ENCODE data around the gene GUCD1.

The GUCD1 gene

GRCh38 chr22:24589518-24590030, 34.6 kb upstream of the GUCD1 start:
- no peak for DNase-seq

GRCh38 chr22:24588757-24589481, 34.0 kb upstream of the GUCD1 start:
- DNase-seq, result no peak

- DNase-seq, result no peak
Observed at GRCh38 chr22:24588381-24588756, 33.4 kb upstream of the GUCD1 start.

GRCh38 chr22:24587948-24588347, 33.0 kb upstream of the GUCD1 start:
- no peak for DNase-seq

GRCh38 chr22:24587251-24587650, 32.3 kb upstream of the GUCD1 start:
- no peak for DNase-seq

- no peak for DNase-seq
Observed at GRCh38 chr22:24585927-24586546, 31.1 kb upstream of the GUCD1 start.

- no peak for DNase-seq
Observed at GRCh38 chr22:24585461-24585860, 30.5 kb upstream of the GUCD1 start.

- no peak for DNase-seq
Observed at GRCh38 chr22:24584871-24585411, 30.0 kb upstream of the GUCD1 start.

GRCh38 chr22:24584166-24584790, 29.3 kb upstream of the GUCD1 start:
- no peak for DNase-seq

- no peak for DNase-seq
Observed at GRCh38 chr22:24583221-24584165, 28.6 kb upstream of the GUCD1 start.

GRCh38 chr22:24582056-24582814, 27.3 kb upstream of the GUCD1 start:
- DNase-seq, result no peak

GRCh38 chr22:24580276-24580675, 25.3 kb upstream of the GUCD1 start:
- no peak for DNase-seq

- no peak for DNase-seq
Observed at GRCh38 chr22:24579258-24579601, 24.3 kb upstream of the GUCD1 start.

GRCh38 chr22:24578355-24579257, 23.7 kb upstream of the GUCD1 start:
- no peak for DNase-seq

GRCh38 chr22:24576778-24577177, 21.8 kb upstream of the GUCD1 start:
- DNase-seq, result no peak

GRCh38 chr22:24571266-24571665, 16.3 kb upstream of the GUCD1 start:
- DNase-seq, result no peak

GRCh38 chr22:24567668-24568067, 12.7 kb upstream of the GUCD1 start:
- DNase-seq, result no peak

- no peak for DNase-seq
Observed at GRCh38 chr22:24566899-24567511, 12.1 kb upstream of the GUCD1 start.

GRCh38 chr22:24565077-24565476, 10.1 kb upstream of the GUCD1 start:
- no peak for DNase-seq

- no peak for DNase-seq
Observed at GRCh38 chr22:24564376-24565058, 9.6 kb upstream of the GUCD1 start.

Data from NCI-H1694 treated with DMSO at 0.1 percent for 48 hours (cell line).